ENCODE results near the gene CCDC89. TPM values are rescaled to one million over a fixed set of nuclear protein-coding genes. Genes with fewer than 3 reads are reported as not detected.

CCDC89 gene
- total and polyA plus RNA-seq, 2 experiments from 2014 or later: 0.31 TPM; not detected in 1

DNA sequence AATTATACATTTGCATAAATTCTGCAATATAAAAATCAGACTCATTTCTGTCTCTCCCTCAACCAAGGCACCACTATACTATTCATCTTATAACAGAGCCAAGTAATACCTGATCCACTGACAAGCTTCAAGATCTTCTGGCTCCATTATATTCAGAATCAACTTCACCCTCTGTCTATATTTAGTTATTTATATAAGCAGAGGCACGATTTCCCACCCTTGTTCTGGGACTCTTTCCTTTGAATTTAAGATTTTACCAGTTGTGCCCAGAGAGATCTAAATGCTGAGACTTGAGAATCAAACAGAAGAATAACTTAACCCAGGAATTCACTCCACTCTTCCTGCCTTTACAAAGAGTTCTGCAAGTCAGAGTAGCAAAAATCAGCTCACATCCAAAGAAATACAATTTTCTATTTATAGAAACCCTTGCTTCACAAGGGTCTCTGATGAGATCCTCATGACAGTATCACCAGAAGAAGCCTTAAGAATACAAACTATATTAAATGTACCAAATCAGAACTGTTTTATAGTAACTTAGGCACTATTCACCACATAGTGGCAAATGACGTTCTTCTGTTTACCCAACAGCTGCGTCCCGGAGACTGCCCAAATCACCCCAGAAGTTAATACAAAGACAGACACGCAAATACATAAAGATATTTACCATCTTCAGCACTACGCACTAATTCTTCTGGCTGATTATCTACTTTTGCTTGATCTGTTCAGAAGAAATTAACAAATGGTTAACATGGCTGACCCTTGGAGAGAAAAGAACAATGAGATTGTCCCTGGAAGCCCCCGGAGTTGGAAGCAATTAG lies 32.3 kb upstream of the CCDC89 start:
- Histone ChIP-seq H3K79me2 (replicated peaks; ENCODE audit: insufficient read depth) (no peaks in the 10 kb centered on the region), H3F3A (replicated peaks; ENCODE audit: low read depth) (no peaks in the 10 kb centered on the region), H4K20me1 (replicated peaks; ENCODE audit: insufficient read depth) (no peaks in the 10 kb centered on the region), H3K4me1 (ENCODE audit: insufficient read depth) (peaks cover 44% of the 10 kb centered on the region), H3K27me3 (ENCODE audit: insufficient read depth) (no peaks in the 10 kb centered on the region), H3K27ac (ENCODE audit: low read depth) (peak overlapping the region; percentile 98), H3K4me2 (peak overlapping the region; percentile 47), H3K4me3 (peak overlapping the region; percentile 21; the same call in 1 of the 2 replicates), H3K36me3 (ENCODE audit: insufficient read depth) (no peaks in the 10 kb centered on the region), H2AFZ (peak overlapping the region; percentile 3; the same call in 1 of the 2 replicates), H3K9me2 (ENCODE audit: insufficient read depth) (no peaks in the 10 kb centered on the region)
- Mint-ChIP-seq H3K9me3 (no peaks in the 10 kb centered on the region), H3K4me3 (peak overlapping the region; percentile 54; the same call in 2 of the 3 replicates), H3K27ac (peak overlapping the region; percentile 98), H3K27me3 (ENCODE audit: insufficient read depth, low read depth, poor library complexity) (peaks cover 7% of the 10 kb centered on the region), H3K36me3 (ENCODE audit: low read depth) (no peaks in the 10 kb centered on the region), H3K4me1 (peaks cover 50% of the 10 kb centered on the region; the same call in 2 of the 3 replicates)
- DNase-seq (ENCODE audit: low spot score) (no peak), ATAC-seq (no peak)
- TF ChIP-seq, protein P1, sequence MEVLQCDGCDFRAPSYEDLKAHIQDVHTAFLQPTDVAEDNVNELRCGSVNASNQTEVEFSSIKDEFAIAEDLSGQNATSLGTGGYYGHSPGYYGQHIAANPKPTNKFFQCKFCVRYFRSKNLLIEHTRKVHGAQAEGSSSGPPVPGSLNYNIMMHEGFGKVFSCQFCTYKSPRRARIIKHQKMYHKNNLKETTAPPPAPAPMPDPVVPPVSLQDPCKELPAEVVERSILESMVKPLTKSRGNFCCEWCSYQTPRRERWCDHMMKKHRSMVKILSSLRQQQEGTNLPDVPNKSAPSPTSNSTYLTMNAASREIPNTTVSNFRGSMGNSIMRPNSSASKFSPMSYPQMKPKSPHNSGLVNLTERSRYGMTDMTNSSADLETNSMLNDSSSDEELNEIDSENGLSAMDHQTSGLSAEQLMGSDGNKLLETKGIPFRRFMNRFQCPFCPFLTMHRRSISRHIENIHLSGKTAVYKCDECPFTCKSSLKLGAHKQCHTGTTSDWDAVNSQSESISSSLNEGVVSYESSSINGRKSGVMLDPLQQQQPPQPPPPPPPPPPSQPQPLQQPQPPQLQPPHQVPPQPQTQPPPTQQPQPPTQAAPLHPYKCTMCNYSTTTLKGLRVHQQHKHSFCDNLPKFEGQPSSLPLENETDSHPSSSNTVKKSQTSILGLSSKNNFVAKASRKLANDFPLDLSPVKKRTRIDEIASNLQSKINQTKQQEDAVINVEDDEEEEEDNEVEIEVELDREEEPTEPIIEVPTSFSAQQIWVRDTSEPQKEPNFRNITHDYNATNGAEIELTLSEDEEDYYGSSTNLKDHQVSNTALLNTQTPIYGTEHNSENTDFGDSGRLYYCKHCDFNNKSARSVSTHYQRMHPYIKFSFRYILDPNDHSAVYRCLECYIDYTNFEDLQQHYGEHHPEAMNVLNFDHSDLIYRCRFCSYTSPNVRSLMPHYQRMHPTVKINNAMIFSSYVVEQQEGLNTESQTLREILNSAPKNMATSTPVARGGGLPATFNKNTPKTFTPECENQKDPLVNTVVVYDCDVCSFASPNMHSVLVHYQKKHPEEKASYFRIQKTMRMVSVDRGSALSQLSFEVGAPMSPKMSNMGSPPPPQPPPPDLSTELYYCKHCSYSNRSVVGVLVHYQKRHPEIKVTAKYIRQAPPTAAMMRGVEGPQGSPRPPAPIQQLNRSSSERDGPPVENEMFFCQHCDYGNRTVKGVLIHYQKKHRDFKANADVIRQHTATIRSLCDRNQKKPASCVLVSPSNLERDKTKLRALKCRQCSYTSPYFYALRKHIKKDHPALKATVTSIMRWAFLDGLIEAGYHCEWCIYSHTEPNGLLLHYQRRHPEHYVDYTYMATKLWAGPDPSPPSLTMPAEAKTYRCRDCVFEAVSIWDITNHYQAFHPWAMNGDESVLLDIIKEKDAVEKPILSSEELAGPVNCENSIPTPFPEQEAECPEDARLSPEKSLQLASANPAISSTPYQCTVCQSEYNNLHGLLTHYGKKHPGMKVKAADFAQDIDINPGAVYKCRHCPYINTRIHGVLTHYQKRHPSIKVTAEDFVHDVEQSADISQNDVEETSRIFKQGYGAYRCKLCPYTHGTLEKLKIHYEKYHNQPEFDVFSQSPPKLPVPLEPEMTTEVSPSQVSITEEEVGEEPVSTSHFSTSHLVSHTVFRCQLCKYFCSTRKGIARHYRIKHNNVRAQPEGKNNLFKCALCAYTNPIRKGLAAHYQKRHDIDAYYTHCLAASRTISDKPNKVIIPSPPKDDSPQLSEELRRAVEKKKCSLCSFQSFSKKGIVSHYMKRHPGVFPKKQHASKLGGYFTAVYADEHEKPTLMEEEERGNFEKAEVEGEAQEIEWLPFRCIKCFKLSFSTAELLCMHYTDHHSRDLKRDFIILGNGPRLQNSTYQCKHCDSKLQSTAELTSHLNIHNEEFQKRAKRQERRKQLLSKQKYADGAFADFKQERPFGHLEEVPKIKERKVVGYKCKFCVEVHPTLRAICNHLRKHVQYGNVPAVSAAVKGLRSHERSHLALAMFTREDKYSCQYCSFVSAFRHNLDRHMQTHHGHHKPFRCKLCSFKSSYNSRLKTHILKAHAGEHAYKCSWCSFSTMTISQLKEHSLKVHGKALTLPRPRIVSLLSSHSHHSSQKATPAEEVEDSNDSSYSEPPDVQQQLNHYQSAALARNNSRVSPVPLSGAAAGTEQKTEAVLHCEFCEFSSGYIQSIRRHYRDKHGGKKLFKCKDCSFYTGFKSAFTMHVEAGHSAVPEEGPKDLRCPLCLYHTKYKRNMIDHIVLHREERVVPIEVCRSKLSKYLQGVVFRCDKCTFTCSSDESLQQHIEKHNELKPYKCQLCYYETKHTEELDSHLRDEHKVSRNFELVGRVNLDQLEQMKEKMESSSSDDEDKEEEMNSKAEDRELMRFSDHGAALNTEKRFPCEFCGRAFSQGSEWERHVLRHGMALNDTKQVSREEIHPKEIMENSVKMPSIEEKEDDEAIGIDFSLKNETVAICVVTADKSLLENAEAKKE (CRISPR knock-in tag; IDR thresholded peaks at IDR 0.05): no peak
- TF ChIP-seq, protein P2, sequence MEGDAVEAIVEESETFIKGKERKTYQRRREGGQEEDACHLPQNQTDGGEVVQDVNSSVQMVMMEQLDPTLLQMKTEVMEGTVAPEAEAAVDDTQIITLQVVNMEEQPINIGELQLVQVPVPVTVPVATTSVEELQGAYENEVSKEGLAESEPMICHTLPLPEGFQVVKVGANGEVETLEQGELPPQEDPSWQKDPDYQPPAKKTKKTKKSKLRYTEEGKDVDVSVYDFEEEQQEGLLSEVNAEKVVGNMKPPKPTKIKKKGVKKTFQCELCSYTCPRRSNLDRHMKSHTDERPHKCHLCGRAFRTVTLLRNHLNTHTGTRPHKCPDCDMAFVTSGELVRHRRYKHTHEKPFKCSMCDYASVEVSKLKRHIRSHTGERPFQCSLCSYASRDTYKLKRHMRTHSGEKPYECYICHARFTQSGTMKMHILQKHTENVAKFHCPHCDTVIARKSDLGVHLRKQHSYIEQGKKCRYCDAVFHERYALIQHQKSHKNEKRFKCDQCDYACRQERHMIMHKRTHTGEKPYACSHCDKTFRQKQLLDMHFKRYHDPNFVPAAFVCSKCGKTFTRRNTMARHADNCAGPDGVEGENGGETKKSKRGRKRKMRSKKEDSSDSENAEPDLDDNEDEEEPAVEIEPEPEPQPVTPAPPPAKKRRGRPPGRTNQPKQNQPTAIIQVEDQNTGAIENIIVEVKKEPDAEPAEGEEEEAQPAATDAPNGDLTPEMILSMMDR (conservative IDR thresholded peaks at IDR 0.05; ENCODE audit: low read depth in 2 of 2): no peak
- no peak for TF ChIP-seq NANOG (IDR thresholded peaks at IDR 0.05; ENCODE audit: borderline replicate concordance)
- TF ChIP-seq, protein P3, sequence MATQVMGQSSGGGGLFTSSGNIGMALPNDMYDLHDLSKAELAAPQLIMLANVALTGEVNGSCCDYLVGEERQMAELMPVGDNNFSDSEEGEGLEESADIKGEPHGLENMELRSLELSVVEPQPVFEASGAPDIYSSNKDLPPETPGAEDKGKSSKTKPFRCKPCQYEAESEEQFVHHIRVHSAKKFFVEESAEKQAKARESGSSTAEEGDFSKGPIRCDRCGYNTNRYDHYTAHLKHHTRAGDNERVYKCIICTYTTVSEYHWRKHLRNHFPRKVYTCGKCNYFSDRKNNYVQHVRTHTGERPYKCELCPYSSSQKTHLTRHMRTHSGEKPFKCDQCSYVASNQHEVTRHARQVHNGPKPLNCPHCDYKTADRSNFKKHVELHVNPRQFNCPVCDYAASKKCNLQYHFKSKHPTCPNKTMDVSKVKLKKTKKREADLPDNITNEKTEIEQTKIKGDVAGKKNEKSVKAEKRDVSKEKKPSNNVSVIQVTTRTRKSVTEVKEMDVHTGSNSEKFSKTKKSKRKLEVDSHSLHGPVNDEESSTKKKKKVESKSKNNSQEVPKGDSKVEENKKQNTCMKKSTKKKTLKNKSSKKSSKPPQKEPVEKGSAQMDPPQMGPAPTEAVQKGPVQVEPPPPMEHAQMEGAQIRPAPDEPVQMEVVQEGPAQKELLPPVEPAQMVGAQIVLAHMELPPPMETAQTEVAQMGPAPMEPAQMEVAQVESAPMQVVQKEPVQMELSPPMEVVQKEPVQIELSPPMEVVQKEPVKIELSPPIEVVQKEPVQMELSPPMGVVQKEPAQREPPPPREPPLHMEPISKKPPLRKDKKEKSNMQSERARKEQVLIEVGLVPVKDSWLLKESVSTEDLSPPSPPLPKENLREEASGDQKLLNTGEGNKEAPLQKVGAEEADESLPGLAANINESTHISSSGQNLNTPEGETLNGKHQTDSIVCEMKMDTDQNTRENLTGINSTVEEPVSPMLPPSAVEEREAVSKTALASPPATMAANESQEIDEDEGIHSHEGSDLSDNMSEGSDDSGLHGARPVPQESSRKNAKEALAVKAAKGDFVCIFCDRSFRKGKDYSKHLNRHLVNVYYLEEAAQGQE (IDR thresholded peaks at IDR 0.05; ENCODE audit: unreplicated experiment): no peak
- TF ChIP-seq, protein P4, sequence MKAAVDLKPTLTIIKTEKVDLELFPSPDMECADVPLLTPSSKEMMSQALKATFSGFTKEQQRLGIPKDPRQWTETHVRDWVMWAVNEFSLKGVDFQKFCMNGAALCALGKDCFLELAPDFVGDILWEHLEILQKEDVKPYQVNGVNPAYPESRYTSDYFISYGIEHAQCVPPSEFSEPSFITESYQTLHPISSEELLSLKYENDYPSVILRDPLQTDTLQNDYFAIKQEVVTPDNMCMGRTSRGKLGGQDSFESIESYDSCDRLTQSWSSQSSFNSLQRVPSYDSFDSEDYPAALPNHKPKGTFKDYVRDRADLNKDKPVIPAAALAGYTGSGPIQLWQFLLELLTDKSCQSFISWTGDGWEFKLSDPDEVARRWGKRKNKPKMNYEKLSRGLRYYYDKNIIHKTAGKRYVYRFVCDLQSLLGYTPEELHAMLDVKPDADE (IDR thresholded peaks at IDR 0.05): no peak
- no peak for TF ChIP-seq EZH2phosphoT487 (IDR thresholded peaks at IDR 0.05; ENCODE audit: unreplicated experiment)
- no peak for TF ChIP-seq JUNB (IDR thresholded peaks at IDR 0.05; ENCODE audit: unreplicated experiment)
- no peak for TF ChIP-seq ZNF114 (CRISPR knock-in tag; IDR thresholded peaks at IDR 0.05)
- no peak for TF ChIP-seq ZNF331 (CRISPR knock-in tag; IDR thresholded peaks at IDR 0.05; ENCODE audit: low read depth)
- TF ChIP-seq CREB1 (CRISPR knock-in tag; IDR thresholded peaks at IDR 0.05; ENCODE audit: low read depth): no peak

Data from GM23338 (cell line).